GM12878 (cell line): ENCODE results near the gene NBEA. TPM values are rescaled to one million over a fixed set of nuclear protein-coding genes. Genes with fewer than 3 reads are reported as not detected.
"Not testable (repeated sequence)": the region's sequence is repeated elsewhere in the genome, so short reads cannot be mapped to it uniquely, and the experiment has no call there.

Experiments used
- ATAC-seq: fragments of 200-7000 bp; cut with Tn5 transposase; 3 replicates; pipeline ENCODE4 v1.9.1; 2020; ENCODE audit warnings: mild to moderate bottlenecking, moderate library complexity
- BruUV-seq: library from RNA; stranded (reverse); fragments of 400-500 nt; replicated peaks from 2 replicates; lab custom pipeline; 2021; lab: Mats Ljungman, UMichigan
- CTCF ChIA-PET: fragments of 300-600 bp; sonication (Branson Sonifier 250); formaldehyde crosslinking; extraction: SDS; loops from one replicate; lab custom pipeline; 2021; ENCODE audit warnings: inconsistent platforms; lab: Yijun Ruan, JAX
- POLR2A ChIA-PET: fragments of 350-600 bp; formaldehyde crosslinking; extraction: SDS; loops from one replicate; lab custom pipeline; 2021; ENCODE audit warnings: inconsistent platforms; lab: Charles Lee
- RAD21 ChIA-PET: fragments of 300-600 bp; sonication (Branson Sonifier 250); formaldehyde crosslinking; loops from one replicate; lab custom pipeline; 2023; ENCODE audit warnings: antibody characterized with exemption; ENCODE audit not compliant: unreplicated experiment; lab: Charles Lee
- SMC1A ChIA-PET: fragments of 300-600 bp; sonication (Branson Sonifier 250); formaldehyde crosslinking; loops from one replicate; lab custom pipeline; 2023; ENCODE audit not compliant: unreplicated experiment, uncharacterized antibody; lab: Charles Lee
- DNase-seq: peaks from one replicate; pipeline ENCODE4 v3.0.0-alpha.2; 2011; ENCODE audit warnings: low read depth, low spot score
- FAIRE-seq: peaks from 3 replicates; lab custom pipeline; 2011; peaks lifted over from hg19 to GRCh38; lab: Jason Lieb, UNC
- H2AFZ ChIP-seq: 2 replicates; pipeline ENCODE4 v1.6.0; 2011; ENCODE audit warnings: low read depth, low read length, control low read depth; ENCODE audit not compliant: control insufficient read depth
- H3K27ac ChIP-seq: 2 replicates; pipeline ENCODE4 v1.5.1; 2011; ENCODE audit warnings: control low read depth; ENCODE audit not compliant: control insufficient read depth, insufficient read depth
- H3K27me3 ChIP-seq, 2 experiments: replicated peaks in 1 of 2; 2 replicates each; pipeline versions ENCODE4 v1.6.0 to v1.6.1; 2011; ENCODE audit warnings: low read length in 1 of 2; ENCODE audit not compliant: control insufficient read depth in 2 of 2, insufficient read depth in 2 of 2
- H3K36me3 ChIP-seq, 2 experiments: 2 replicates each; pipeline ENCODE4 v1.5.1; 2011; ENCODE audit warnings: low read length in 1 of 2; ENCODE audit not compliant: control insufficient read depth in 2 of 2, insufficient read depth in 2 of 2
- H3K4me1 ChIP-seq: 2 replicates; pipeline ENCODE4 v1.6.1; 2011; ENCODE audit warnings: mild to moderate bottlenecking, low read length, moderate library complexity, mixed read lengths; ENCODE audit not compliant: control insufficient read depth, insufficient read depth
- H3K4me2 ChIP-seq: 2 replicates; pipeline ENCODE4 v1.6.0; 2011; ENCODE audit warnings: control low read depth; ENCODE audit not compliant: control insufficient read depth, insufficient read depth
- H3K4me3 ChIP-seq: fragments of 200-600 bp; sonication (generic); 2 replicates; pipeline ENCODE4 v1.5.1; 2016
- H3K79me2 ChIP-seq: 2 replicates; pipeline ENCODE4 v1.6.0; 2011; ENCODE audit warnings: low read length; ENCODE audit not compliant: control insufficient read depth, insufficient read depth
- H3K9ac ChIP-seq: 2 replicates; pipeline ENCODE4 v1.8.0; 2011; ENCODE audit warnings: low read length, control low read depth, mixed read lengths; ENCODE audit not compliant: control insufficient read depth, insufficient read depth
- H3K9me3 ChIP-seq: replicated peaks from 3 replicates; pipeline ENCODE4 v1.5.1; 2011; ENCODE audit warnings: mild to moderate bottlenecking, low read length; ENCODE audit not compliant: control insufficient read depth, insufficient read depth
- H4K20me1 ChIP-seq: 2 replicates; pipeline ENCODE4 v1.6.0; 2011; ENCODE audit not compliant: control insufficient read depth, insufficient read depth
- CBX5 ChIP-seq: sonication (generic); IDR thresholded peaks from 2 replicates; pipeline ENCODE4 v1.6.1; 2016; ENCODE audit warnings: low read depth, moderate library complexity, mild to moderate bottlenecking, inconsistent platforms
- CEBPZ ChIP-seq: fragments of 150-350 bp; IDR thresholded peaks from 2 replicates; pipeline ENCODE4 v1.6.1; 2016; ENCODE audit warnings: low read depth, low read length
- IKZF2 ChIP-seq, 2 experiments: fragments of 450-650 bp; IDR thresholded peaks; 2 replicates each; pipeline ENCODE4 v1.6.1; 2017; ENCODE audit warnings: mild to moderate bottlenecking in 2 of 2, moderate library complexity in 2 of 2
- NR2C2 ChIP-seq: IDR thresholded peaks from 2 replicates; pipeline ENCODE4 v1.6.1; 2011; ENCODE audit warnings: borderline replicate concordance, low read depth; ENCODE audit not compliant: control insufficient read depth, insufficient read length
- POLR2AphosphoS2 ChIP-seq: IDR thresholded peaks from 2 replicates; pipeline ENCODE4 v1.6.1; 2011; ENCODE audit warnings: low read depth, mild to moderate bottlenecking, low read length, improper control_type of control experiment, moderate library complexity
- SRF ChIP-seq, 2 experiments: IDR thresholded peaks; 2 replicates each; pipeline ENCODE4 v1.6.1; 2011; ENCODE audit warnings: low read depth in 2 of 2, low read length in 2 of 2, mild to moderate bottlenecking in 1 of 2, moderate library complexity in 1 of 2
- USF2 ChIP-seq: IDR thresholded peaks from 2 replicates; pipeline ENCODE4 v1.6.1; 2011; ENCODE audit warnings: low read depth, low read length, improper control_type of control experiment, borderline replicate concordance
- WGBS: methylation state at CpG from one replicate; pipeline ENCODE4 v1.1.6; 2016; ENCODE audit warnings: low lambda C conversion rate; ENCODE audit not compliant: insufficient replicate concordance, insufficient coverage; ENCODE audit errors: missing lambda C conversion rate; 5-methylcytosine and 5-hydroxymethylcytosine counted together
- in situ Hi-C: fragments of 300-500 bp; cut with MboI; formaldehyde crosslinking; loops from 9 replicates; pipeline ENCODE4 v1.14.3; 2018; ENCODE audit warnings: mixed read lengths
- intact Hi-C: fragments of 100-400 bp; cut with micrococcal nuclease; formaldehyde crosslinking; loops from one replicate; pipeline ENCODE4 v1.14.2; 2022; ENCODE audit not compliant: unreplicated experiment
- polyA plus RNA-seq, 11 experiments: library from polyadenylated mRNA; depleted of rRNA in 4 of 11; unstranded in 6 of 11; stranded (reverse) in 5 of 11; fragments of >200 nt; fragmentation: Nextera tagmentation in 4 of 11; fragmentation: Illumina TruSeq in 1 of 11; extraction: Ambion mirVana in 4 of 11; extraction: Trizol in 1 of 11; gene quantifications; 1 replicate in 1 of 11; 2 replicates in 10 of 11; pipeline versions ENCODE4 v1.2.1 to v1.2.3, GENCODE V29; 2011 to 2016; ENCODE audit warnings: inconsistent platforms in 2 of 11, missing spikeins in 2 of 11, low read depth in 1 of 11
- total RNA-seq, 4 experiments: library from RNA; depleted of rRNA in 3 of 4; stranded (reverse); fragments of >200 nt in 3 of 4; fragmentation: Illumina TruSeq in 1 of 4; extraction: Trizol in 1 of 4; gene quantifications; 2 replicates each; pipeline versions ENCODE4 v1.2.1 to v1.2.3, GENCODE V29; 2013 to 2021
- TF ChIP-seq, protein P1 (sequence below): fragments of 450-650 bp; IDR thresholded peaks from 2 replicates; pipeline ENCODE4 v1.6.1; 2018; ENCODE audit warnings: borderline replicate concordance, mild to moderate bottlenecking; ENCODE audit not compliant: partially characterized antibody

NBEA gene
- total and polyA plus RNA-seq, 10 of the 15 experiments (the other 5 are each of a cell fraction or from before 2014, with no cell fraction given): 0.23 to 3.6 (median 0.55) TPM

DNA sequence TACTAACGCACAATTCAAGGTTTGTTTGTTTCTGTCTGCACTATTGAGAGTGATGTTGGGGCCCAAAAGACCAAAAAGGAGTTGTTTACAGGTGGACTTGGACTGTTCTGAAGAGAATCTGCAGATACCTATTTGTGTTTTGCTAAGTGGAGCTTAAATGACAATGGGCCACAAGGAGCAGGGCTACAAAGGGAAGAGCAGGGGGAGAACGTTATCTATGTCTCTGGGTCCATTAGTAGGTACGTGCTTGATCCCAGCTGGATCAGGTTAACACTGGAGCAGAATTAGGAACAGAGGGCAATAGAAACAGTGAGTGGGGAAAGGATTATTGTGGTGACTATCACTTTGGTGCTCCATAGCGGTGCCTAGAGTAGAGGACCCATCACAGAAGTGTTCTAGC is 22.5 kb downstream of the NBEA start (continued):
- TF ChIP-seq, protein P1, sequence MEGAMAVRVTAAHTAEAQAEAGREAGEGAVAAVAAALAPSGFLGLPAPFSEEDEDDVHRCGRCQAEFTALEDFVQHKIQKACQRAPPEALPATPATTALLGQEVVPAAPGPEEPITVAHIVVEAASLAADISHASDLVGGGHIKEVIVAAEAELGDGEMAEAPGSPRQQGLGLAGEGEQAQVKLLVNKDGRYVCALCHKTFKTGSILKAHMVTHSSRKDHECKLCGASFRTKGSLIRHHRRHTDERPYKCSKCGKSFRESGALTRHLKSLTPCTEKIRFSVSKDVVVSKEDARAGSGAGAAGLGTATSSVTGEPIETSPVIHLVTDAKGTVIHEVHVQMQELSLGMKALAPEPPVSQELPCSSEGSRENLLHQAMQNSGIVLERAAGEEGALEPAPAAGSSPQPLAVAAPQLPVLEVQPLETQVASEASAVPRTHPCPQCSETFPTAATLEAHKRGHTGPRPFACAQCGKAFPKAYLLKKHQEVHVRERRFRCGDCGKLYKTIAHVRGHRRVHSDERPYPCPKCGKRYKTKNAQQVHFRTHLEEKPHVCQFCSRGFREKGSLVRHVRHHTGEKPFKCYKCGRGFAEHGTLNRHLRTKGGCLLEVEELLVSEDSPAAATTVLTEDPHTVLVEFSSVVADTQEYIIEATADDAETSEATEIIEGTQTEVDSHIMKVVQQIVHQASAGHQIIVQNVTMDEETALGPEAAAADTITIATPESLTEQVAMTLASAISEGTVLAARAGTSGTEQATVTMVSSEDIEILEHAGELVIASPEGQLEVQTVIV: no peak

DNA sequence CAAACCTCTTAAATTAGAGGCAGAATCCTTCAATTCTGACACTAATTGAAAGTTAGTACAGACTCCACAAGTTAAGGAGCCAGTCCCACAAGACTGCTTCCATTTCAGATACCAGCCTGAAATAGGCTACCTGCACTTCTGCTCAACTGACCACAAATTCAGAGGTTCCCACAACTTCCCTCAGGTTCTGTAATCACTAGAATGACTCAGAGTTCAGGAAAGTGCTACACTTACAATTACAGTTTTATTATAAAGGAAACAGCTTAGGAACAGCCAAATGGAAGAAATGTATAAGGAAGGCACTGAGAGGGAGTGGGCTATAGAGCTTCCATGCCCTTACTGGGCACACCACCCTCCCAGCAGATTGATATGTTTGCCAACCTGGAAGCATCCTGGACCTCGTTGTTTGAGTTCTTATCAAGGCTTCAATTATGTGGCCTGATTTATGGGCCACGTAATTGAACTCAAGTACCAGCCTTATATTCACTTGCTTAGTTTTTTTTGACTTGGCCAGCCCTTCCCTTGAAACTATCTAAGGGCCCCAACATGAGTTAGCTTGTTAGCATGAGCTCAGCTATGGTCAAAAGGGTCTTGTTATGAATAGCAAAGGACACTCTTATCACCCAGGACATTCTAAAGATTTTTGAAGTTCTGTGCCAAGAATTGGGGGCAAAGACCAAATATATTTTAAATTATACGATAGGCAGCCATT is 25.9 kb downstream of the NBEA start:
- in situ Hi-C loops (no loop called here), intact Hi-C loops (no loop called here)
- H3K79me2 ChIP-seq: no peaks in the 10 kb centered on the region
- no peaks in the 10 kb centered on the region for H4K20me1 ChIP-seq
- BruUV-seq: no TSS peak
- H3K9ac ChIP-seq: no peak overlapping the region
- 11% methylated on average over 3 of the region's 3 CpGs for WGBS
- SMC1A ChIA-PET: no interaction called here
- no peaks in the 10 kb centered on the region for H3K27me3 ChIP-seq
- no peak overlapping the region for H3K4me3 ChIP-seq
- no peaks in the 10 kb centered on the region for H3K36me3 ChIP-seq
- no peaks in the 10 kb centered on the region; the same call in 2 of the 3 replicates for H3K9me3 ChIP-seq
- no peak for DNase-seq
- no peak overlapping the region for H2AFZ ChIP-seq
- CTCF ChIA-PET: no interaction called here
- no peaks in the 10 kb centered on the region for H3K4me1 ChIP-seq
- POLR2A ChIA-PET: no interaction called here
- FAIRE-seq: no peak
- no peak overlapping the region for H3K27ac ChIP-seq
- no peak for ATAC-seq
- H3K4me2 ChIP-seq: no peak overlapping the region
- TF ChIP-seq SRF (IDR thresholded peaks at IDR 0.05; ENCODE audit: low read depth in 2 of 2, low read length in 2 of 2) (no peak), POLR2AphosphoS2 (no peak), IKZF2 (IDR thresholded peaks at IDR 0.05) (no peak), CBX5 (no peak), USF2 (no peak), CEBPZ (no peak), NR2C2 (no peak)
- RAD21 ChIA-PET: no interaction called here

DNA sequence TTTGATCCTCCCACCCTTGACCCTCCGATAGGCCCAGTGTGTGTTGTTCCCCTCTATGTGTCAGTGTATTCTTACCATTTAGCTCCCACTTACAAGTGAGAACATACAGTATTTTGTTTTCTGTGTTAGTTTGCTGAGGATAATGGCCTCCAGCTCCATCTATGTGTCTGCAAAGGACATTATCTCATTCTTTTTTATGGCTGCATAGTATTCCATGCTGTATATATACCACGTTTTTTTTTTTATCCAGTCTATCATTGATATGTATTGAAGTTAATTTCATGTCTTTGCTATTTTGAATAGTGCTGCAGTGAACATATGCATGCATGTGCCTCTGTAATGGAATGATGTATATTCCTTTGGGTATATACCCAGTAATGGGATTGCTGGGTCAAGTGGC is 27.5 kb downstream of the NBEA start:
- ATAC-seq, H2AFZ ChIP-seq, H3K36me3 ChIP-seq, in situ Hi-C loops, DNase-seq, intact Hi-C loops, H3K27me3 ChIP-seq, H3K4me1 ChIP-seq, SMC1A ChIA-PET, H3K4me3 ChIP-seq, RAD21 ChIA-PET, H3K79me2 ChIP-seq, H4K20me1 ChIP-seq, H3K9ac ChIP-seq, POLR2A ChIA-PET, BruUV-seq, H3K27ac ChIP-seq, FAIRE-seq, H3K4me2 ChIP-seq, H3K9me3 ChIP-seq: not testable (repeated sequence)
- WGBS: 41% methylated on average over 2 of the region's 2 CpGs
- CTCF ChIA-PET: interaction anchor here (1.4 kb wide), 1 partner anchor 12 kb away, joined by 3 read pairs; no protein-coding TSS in a partner anchor
